ENCODE data around the gene GMNN. TPM values are rescaled to one million over a fixed set of nuclear protein-coding genes. Genes with fewer than 3 reads are reported as not detected.
"Not testable (repeated sequence)": the region's sequence is repeated elsewhere in the genome, so short reads cannot be mapped to it uniquely, and the experiment has no call there.

The GMNN gene
- total RNA-seq, 1 donor from 2014 or later: 20.1 TPM

DNA sequence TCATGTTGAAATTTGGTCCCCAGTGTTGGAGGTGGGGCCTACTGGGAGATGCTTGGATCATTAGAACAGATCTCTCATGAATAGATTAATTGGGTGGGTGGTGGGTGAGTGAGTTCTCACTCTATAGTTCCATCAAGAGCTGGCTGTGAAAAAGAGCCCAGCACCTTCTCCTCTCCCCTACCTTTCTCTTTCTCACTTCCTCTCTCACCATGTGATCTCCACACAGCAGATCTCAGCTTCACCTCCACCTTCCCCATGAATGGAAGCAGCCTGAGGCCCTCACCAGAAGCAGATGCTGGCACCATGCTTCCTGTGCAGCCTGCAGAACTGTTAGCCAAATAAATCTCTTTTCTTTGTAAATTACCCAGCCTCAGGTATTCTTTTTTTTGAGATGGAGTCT is 12.9 kb upstream of the GMNN start:
- Mint-ChIP-seq H3K4me3 (ENCODE audit: unreplicated experiment) (no peak overlapping the region), H3K9me3 (ENCODE audit: unreplicated experiment) (no peaks in the 10 kb centered on the region), H3K27me3 (ENCODE audit: unreplicated experiment) (peaks cover 2% of the 10 kb centered on the region), H3K27ac (ENCODE audit: unreplicated experiment) (no peak overlapping the region), H3K36me3 (ENCODE audit: unreplicated experiment) (no peaks in the 10 kb centered on the region), H3K4me1 (ENCODE audit: low read depth, unreplicated experiment) (no peaks in the 10 kb centered on the region)
- DNase-seq: no peak
- TF ChIP-seq CTCF (IDR thresholded peaks at IDR 0.05; ENCODE audit: partially characterized antibody, unreplicated experiment): no peak

- H3K4me1 Mint-ChIP-seq (ENCODE audit: low read depth, unreplicated experiment): no peaks in the 10 kb centered on the region
- H3K27ac Mint-ChIP-seq (ENCODE audit: unreplicated experiment): no peak overlapping the region
These were observed 11.2 kb upstream of the GMNN start for GRCh38 chr6:24763578-24763977.

DNA sequence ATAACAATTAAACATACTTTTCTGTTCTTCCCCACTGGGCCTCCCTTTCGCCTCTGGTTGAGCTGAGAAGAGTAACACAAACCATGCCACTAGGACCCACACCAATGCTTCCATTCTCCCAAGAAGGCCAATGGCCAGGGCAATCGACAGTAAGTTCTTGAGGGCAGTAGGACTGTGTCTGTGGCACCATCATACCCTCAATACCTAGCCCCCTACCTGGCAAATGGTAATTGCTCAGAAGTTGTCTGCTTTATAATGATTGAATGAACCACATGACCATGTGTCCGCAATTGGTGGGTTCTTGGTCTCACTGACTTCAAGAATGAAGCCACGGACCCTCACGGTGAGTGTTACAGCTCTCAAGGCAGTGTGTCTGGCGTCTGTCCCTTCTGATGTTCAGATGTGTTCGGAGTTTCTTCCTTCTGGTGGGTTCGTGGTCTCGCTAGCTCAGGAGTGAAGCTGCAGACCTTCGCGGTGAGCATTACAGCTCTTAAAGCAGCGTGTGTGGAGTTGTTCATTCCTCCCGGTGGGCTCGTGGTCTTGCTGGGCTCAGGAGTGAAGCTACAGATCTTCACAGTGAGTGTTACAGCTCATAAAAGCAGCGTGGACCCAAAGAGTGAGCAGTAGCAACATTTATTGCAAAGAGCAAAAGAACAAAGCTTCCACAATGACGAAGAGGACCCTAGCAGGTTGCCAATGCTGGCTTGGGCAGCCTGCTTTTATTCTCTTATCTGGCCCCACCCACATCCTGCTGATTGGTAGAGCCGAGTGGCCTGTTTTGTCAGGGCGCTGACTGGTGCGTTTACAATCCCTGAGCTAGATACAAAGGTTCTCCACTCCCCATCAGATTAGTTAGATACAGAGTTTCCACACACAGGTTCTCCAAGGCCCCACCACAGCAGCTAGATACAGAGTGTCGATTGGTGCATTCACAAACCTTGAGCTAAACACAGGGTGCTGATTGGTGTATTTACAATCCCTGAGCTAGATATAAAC is 9.6 kb upstream of the GMNN start:
- not testable (repeated sequence) for H3K27ac Mint-ChIP-seq (ENCODE audit: unreplicated experiment); H3K4me3 Mint-ChIP-seq (ENCODE audit: unreplicated experiment); H3K27me3 Mint-ChIP-seq (ENCODE audit: unreplicated experiment); DNase-seq; H3K36me3 Mint-ChIP-seq (ENCODE audit: unreplicated experiment); H3K9me3 Mint-ChIP-seq (ENCODE audit: unreplicated experiment); H3K4me1 Mint-ChIP-seq (ENCODE audit: low read depth, unreplicated experiment)

More at GRCh38 chr6:24763578-24763977, 11.2 kb upstream of the GMNN start:
- Mint-ChIP-seq H3K27me3 (ENCODE audit: unreplicated experiment) (peaks cover 2% of the 10 kb centered on the region), H3K9me3 (ENCODE audit: unreplicated experiment) (no peaks in the 10 kb centered on the region), H3K4me3 (ENCODE audit: unreplicated experiment) (no peak overlapping the region), H3K36me3 (ENCODE audit: unreplicated experiment) (no peaks in the 10 kb centered on the region)
- DNase-seq: no peak
- no peak for TF ChIP-seq CTCF (IDR thresholded peaks at IDR 0.05; ENCODE audit: partially characterized antibody, unreplicated experiment)

DNA sequence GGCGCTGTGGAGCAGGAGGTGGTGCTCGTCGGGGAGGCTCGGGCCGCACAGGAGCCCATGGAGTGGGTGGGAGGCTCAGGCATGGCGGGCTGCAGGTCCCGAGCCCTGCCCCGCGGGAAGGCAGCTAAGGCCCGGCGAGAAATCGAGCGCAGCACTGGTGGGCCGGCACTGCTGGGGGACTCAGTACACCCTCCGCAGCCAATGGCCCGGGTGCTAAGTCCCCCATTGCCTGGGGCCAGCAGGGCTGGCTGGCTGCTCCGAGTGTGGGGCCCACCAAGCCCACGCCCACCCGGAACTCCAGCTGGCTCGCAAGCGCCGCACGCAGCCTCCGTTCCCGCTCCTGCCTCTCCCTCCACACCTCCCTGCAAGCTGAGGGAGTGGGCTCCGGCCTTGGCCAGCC is 8.8 kb upstream of the GMNN start:
- H3K9me3 Mint-ChIP-seq (ENCODE audit: unreplicated experiment); H3K27me3 Mint-ChIP-seq (ENCODE audit: unreplicated experiment); DNase-seq; H3K36me3 Mint-ChIP-seq (ENCODE audit: unreplicated experiment); H3K4me3 Mint-ChIP-seq (ENCODE audit: unreplicated experiment); H3K27ac Mint-ChIP-seq (ENCODE audit: unreplicated experiment); H3K4me1 Mint-ChIP-seq (ENCODE audit: low read depth, unreplicated experiment): not testable (repeated sequence)

GRCh38 chr6:24766680-24767462 is 7.9 kb upstream of the GMNN start:
- Mint-ChIP-seq H3K9me3 (ENCODE audit: unreplicated experiment) (no peaks in the 10 kb centered on the region), H3K4me1 (ENCODE audit: low read depth, unreplicated experiment) (no peaks in the 10 kb centered on the region), H3K27me3 (ENCODE audit: unreplicated experiment) (no peaks in the 10 kb centered on the region), H3K4me3 (ENCODE audit: unreplicated experiment) (no peak overlapping the region), H3K27ac (ENCODE audit: unreplicated experiment) (no peak overlapping the region), H3K36me3 (ENCODE audit: unreplicated experiment) (no peaks in the 10 kb centered on the region)
- no peak for TF ChIP-seq CTCF (IDR thresholded peaks at IDR 0.05; ENCODE audit: partially characterized antibody, unreplicated experiment)
- no peak for DNase-seq

Data from glutamatergic neuron (in vitro differentiated cells).